Dendritic cell treated with granulocyte-macrophage colony-stimulating factor and Interleukin-4, amounts not matched to agents 40 ng/mL and 50 ng/mL, for 4 days (primary cell): ENCODE results near the gene SNED1.

Experiments used
- H3K27ac Mint-ChIP-seq: one replicate; pipeline ENCODE4 v1.8.0; 2022; ENCODE audit warnings: mild to moderate bottlenecking, mixed read lengths
- H3K27me3 Mint-ChIP-seq: one replicate; pipeline ENCODE4 v1.8.0; 2022; ENCODE audit warnings: mild to moderate bottlenecking, mixed read lengths
- H3K36me3 Mint-ChIP-seq: one replicate; pipeline ENCODE4 v1.8.0; 2022; ENCODE audit warnings: low read depth, mixed read lengths
- H3K4me1 Mint-ChIP-seq: one replicate; pipeline ENCODE4 v1.8.0; 2022; ENCODE audit warnings: low read depth, mixed read lengths
- H3K4me3 Mint-ChIP-seq: one replicate; pipeline ENCODE4 v1.8.0; 2022; ENCODE audit warnings: mild to moderate bottlenecking, moderate library complexity, mixed read lengths
- H3K9me3 Mint-ChIP-seq: one replicate; pipeline ENCODE4 v1.8.0; 2022; ENCODE audit warnings: mixed read lengths
- intact Hi-C: fragments of 100-400 bp; cut with micrococcal nuclease; formaldehyde crosslinking; loops from one replicate; pipeline ENCODE4 v1.15.0; 2022

The SNED1 gene

GRCh38 chr2:241038374-241039180 is 40.2 kb downstream of the SNED1 start:
- H3K27me3 Mint-ChIP-seq: peaks cover 26% of the 10 kb centered on the region
- intact Hi-C loops: no loop called here
- no peak overlapping the region for H3K4me3 Mint-ChIP-seq
- H3K27ac Mint-ChIP-seq: no peak overlapping the region
- peaks cover 11% of the 10 kb centered on the region for H3K4me1 Mint-ChIP-seq
- no peaks in the 10 kb centered on the region for H3K9me3 Mint-ChIP-seq
- H3K36me3 Mint-ChIP-seq: no peaks in the 10 kb centered on the region

GRCh38 chr2:241039416-241039815 is 41.0 kb downstream of the SNED1 start:
- Mint-ChIP-seq H3K4me3 (no peak overlapping the region), H3K36me3 (no peaks in the 10 kb centered on the region), H3K4me1 (peaks cover 11% of the 10 kb centered on the region), H3K27ac (no peak overlapping the region), H3K27me3 (peaks cover 26% of the 10 kb centered on the region), H3K9me3 (no peaks in the 10 kb centered on the region)
- intact Hi-C loops: no loop called here

GRCh38 chr2:241040081-241040803 is 41.8 kb downstream of the SNED1 start:
- H3K4me3 Mint-ChIP-seq: no peak overlapping the region
- H3K4me1 Mint-ChIP-seq: peaks cover 11% of the 10 kb centered on the region
- H3K27me3 Mint-ChIP-seq: peaks cover 26% of the 10 kb centered on the region

GRCh38 chr2:241041589-241042158 is 43.3 kb downstream of the SNED1 start:
- no peaks in the 10 kb centered on the region for H3K9me3 Mint-ChIP-seq
- H3K4me3 Mint-ChIP-seq: no peak overlapping the region
- H3K4me1 Mint-ChIP-seq: peaks cover 11% of the 10 kb centered on the region
- no peaks in the 10 kb centered on the region for H3K36me3 Mint-ChIP-seq
- intact Hi-C loops: no loop called here
- peaks cover 15% of the 10 kb centered on the region for H3K27me3 Mint-ChIP-seq
- no peak overlapping the region for H3K27ac Mint-ChIP-seq

More at GRCh38 chr2:241040081-241040803, 41.8 kb downstream of the SNED1 start:
- H3K27ac Mint-ChIP-seq: no peak overlapping the region
- no peaks in the 10 kb centered on the region for H3K9me3 Mint-ChIP-seq
- intact Hi-C loops: no loop called here
- H3K36me3 Mint-ChIP-seq: no peaks in the 10 kb centered on the region

GRCh38 chr2:241043581-241043980 is 45.2 kb downstream of the SNED1 start:
- H3K27me3 Mint-ChIP-seq: peaks cover 3% of the 10 kb centered on the region
- no peaks in the 10 kb centered on the region for H3K36me3 Mint-ChIP-seq
- no peak overlapping the region for H3K4me3 Mint-ChIP-seq
- intact Hi-C loops: no loop called here
- no peak overlapping the region for H3K27ac Mint-ChIP-seq
- peaks cover 11% of the 10 kb centered on the region for H3K4me1 Mint-ChIP-seq
- H3K9me3 Mint-ChIP-seq: no peaks in the 10 kb centered on the region

- Mint-ChIP-seq H3K27ac (no peak overlapping the region), H3K27me3 (peaks cover 3% of the 10 kb centered on the region), H3K4me1 (no peaks in the 10 kb centered on the region), H3K4me3 (no peak overlapping the region), H3K9me3 (no peaks in the 10 kb centered on the region), H3K36me3 (peaks cover 7% of the 10 kb centered on the region)
- intact Hi-C loops: no loop called here
Measured at GRCh38 chr2:241047253-241048010, 49.0 kb downstream of the SNED1 start.

GRCh38 chr2:241048149-241048948 is 49.9 kb downstream of the SNED1 start:
- Mint-ChIP-seq H3K4me1 (no peaks in the 10 kb centered on the region), H3K27me3 (peaks cover 3% of the 10 kb centered on the region), H3K9me3 (no peaks in the 10 kb centered on the region), H3K36me3 (peaks cover 7% of the 10 kb centered on the region), H3K27ac (no peak overlapping the region), H3K4me3 (no peak overlapping the region)
- intact Hi-C loops: no loop called here

- intact Hi-C loops: no loop called here
- Mint-ChIP-seq H3K27ac (no peak overlapping the region), H3K4me3 (no peak overlapping the region), H3K36me3 (peaks cover 7% of the 10 kb centered on the region), H3K4me1 (no peaks in the 10 kb centered on the region), H3K9me3 (no peaks in the 10 kb centered on the region), H3K27me3 (peaks cover 3% of the 10 kb centered on the region)
Measured at GRCh38 chr2:241048949-241049343, 50.5 kb downstream of the SNED1 start.

GRCh38 chr2:241049739-241050623 is 51.6 kb downstream of the SNED1 start:
- Mint-ChIP-seq H3K4me3 (no peak overlapping the region), H3K9me3 (no peaks in the 10 kb centered on the region), H3K4me1 (no peaks in the 10 kb centered on the region), H3K27ac (no peak overlapping the region), H3K27me3 (peaks cover 7% of the 10 kb centered on the region), H3K36me3 (peaks cover 7% of the 10 kb centered on the region)
- intact Hi-C loops: no loop called here

GRCh38 chr2:241050624-241051577 is 52.5 kb downstream of the SNED1 start:
- intact Hi-C loops: no loop called here
- H3K27ac Mint-ChIP-seq: no peak overlapping the region
- peaks cover 5% of the 10 kb centered on the region for H3K27me3 Mint-ChIP-seq
- H3K9me3 Mint-ChIP-seq: no peaks in the 10 kb centered on the region
- H3K4me3 Mint-ChIP-seq: no peak overlapping the region
- H3K36me3 Mint-ChIP-seq: peaks cover 7% of the 10 kb centered on the region
- H3K4me1 Mint-ChIP-seq: no peaks in the 10 kb centered on the region

- H3K36me3 Mint-ChIP-seq: peaks cover 7% of the 10 kb centered on the region
- H3K4me3 Mint-ChIP-seq: no peak overlapping the region
- H3K27ac Mint-ChIP-seq: no peak overlapping the region
- no peaks in the 10 kb centered on the region for H3K9me3 Mint-ChIP-seq
- intact Hi-C loops: no loop called here
- no peaks in the 10 kb centered on the region for H3K4me1 Mint-ChIP-seq
- peaks cover 5% of the 10 kb centered on the region for H3K27me3 Mint-ChIP-seq
Measured at GRCh38 chr2:241051578-241052487, 53.4 kb downstream of the SNED1 start.
